GM18520 (cell line): ENCODE results near the gene B3GALT5.
"Not testable (repeated sequence)": the region's sequence is repeated elsewhere in the genome, so short reads cannot be mapped to it uniquely, and the experiment has no call there.

Experiments used
- ATAC-seq: cut with Tn5 transposase; IDR thresholded peaks from one replicate; pipeline ENCODE4 v1.9.1; 2021; ENCODE audit not compliant: unreplicated experiment

The B3GALT5 gene

GRCh38 chr21:39666026-39666425 is 53.3 kb downstream of the B3GALT5 start:
- ATAC-seq = no peak

GRCh38 chr21:39666681-39667315 is 54.1 kb downstream of the B3GALT5 start:
- ATAC-seq = no peak

GRCh38 chr21:39667353-39667891 is 54.7 kb downstream of the B3GALT5 start:
- no peak for ATAC-seq

- ATAC-seq = no peak
Measured at GRCh38 chr21:39668369-39668768, 55.6 kb downstream of the B3GALT5 start.

GRCh38 chr21:39669485-39669884 is 56.7 kb downstream of the B3GALT5 start:
- ATAC-seq = no peak

- no peak for ATAC-seq
Measured at GRCh38 chr21:39669976-39670661, 57.4 kb downstream of the B3GALT5 start.

GRCh38 chr21:39670701-39671100 is 58.0 kb downstream of the B3GALT5 start:
- ATAC-seq = no peak

- ATAC-seq = no peak
Measured at GRCh38 chr21:39671986-39672385, 59.2 kb downstream of the B3GALT5 start.

- ATAC-seq = no peak
Measured at GRCh38 chr21:39673163-39673562, 60.4 kb downstream of the B3GALT5 start.

GRCh38 chr21:39673736-39674135 is 61.0 kb downstream of the B3GALT5 start:
- no peak for ATAC-seq

GRCh38 chr21:39674801-39675200 is 62.1 kb downstream of the B3GALT5 start:
- no peak for ATAC-seq

- no peak for ATAC-seq
Measured at GRCh38 chr21:39675590-39675989, 62.9 kb downstream of the B3GALT5 start.

- ATAC-seq = no peak
Measured at GRCh38 chr21:39675993-39676661, 63.4 kb downstream of the B3GALT5 start.

- ATAC-seq = no peak
Measured at GRCh38 chr21:39680216-39680615, 67.5 kb downstream of the B3GALT5 start.

- ATAC-seq = no peak
Measured at GRCh38 chr21:39681257-39681656, 68.5 kb downstream of the B3GALT5 start.

GRCh38 chr21:39681845-39682244 is 69.1 kb downstream of the B3GALT5 start:
- no peak for ATAC-seq

GRCh38 chr21:39685236-39685635 is 72.5 kb downstream of the B3GALT5 start:
- ATAC-seq = no peak

- ATAC-seq = no peak
Measured at GRCh38 chr21:39685991-39686390, 73.3 kb downstream of the B3GALT5 start.

GRCh38 chr21:39686646-39687468 is 74.1 kb downstream of the B3GALT5 start:
- no peak for ATAC-seq

GRCh38 chr21:39688010-39688409 is 75.3 kb downstream of the B3GALT5 start:
- ATAC-seq = no peak

- ATAC-seq = not testable (repeated sequence)
Measured at GRCh38 chr21:39689860-39690259, 77.1 kb downstream of the B3GALT5 start.
